HG03196 (cell line): ENCODE results near the gene UBP1.
A peak's percentile ranks its signal among the peaks of the same experiment; 100 is the strongest.
"Not testable (repeated sequence)": the region's sequence is repeated elsewhere in the genome, so short reads cannot be mapped to it uniquely, and the experiment has no call there.

Source experiments
- ATAC-seq: cut with Tn5 transposase; IDR thresholded peaks from one replicate; pipeline ENCODE4 v1.9.1; 2021; ENCODE audit not compliant: unreplicated experiment

UBP1 gene, protein sequence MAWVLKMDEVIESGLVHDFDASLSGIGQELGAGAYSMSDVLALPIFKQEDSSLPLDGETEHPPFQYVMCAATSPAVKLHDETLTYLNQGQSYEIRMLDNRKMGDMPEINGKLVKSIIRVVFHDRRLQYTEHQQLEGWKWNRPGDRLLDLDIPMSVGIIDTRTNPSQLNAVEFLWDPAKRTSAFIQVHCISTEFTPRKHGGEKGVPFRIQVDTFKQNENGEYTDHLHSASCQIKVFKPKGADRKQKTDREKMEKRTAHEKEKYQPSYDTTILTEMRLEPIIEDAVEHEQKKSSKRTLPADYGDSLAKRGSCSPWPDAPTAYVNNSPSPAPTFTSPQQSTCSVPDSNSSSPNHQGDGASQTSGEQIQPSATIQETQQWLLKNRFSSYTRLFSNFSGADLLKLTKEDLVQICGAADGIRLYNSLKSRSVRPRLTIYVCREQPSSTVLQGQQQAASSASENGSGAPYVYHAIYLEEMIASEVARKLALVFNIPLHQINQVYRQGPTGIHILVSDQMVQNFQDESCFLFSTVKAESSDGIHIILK

DNA sequence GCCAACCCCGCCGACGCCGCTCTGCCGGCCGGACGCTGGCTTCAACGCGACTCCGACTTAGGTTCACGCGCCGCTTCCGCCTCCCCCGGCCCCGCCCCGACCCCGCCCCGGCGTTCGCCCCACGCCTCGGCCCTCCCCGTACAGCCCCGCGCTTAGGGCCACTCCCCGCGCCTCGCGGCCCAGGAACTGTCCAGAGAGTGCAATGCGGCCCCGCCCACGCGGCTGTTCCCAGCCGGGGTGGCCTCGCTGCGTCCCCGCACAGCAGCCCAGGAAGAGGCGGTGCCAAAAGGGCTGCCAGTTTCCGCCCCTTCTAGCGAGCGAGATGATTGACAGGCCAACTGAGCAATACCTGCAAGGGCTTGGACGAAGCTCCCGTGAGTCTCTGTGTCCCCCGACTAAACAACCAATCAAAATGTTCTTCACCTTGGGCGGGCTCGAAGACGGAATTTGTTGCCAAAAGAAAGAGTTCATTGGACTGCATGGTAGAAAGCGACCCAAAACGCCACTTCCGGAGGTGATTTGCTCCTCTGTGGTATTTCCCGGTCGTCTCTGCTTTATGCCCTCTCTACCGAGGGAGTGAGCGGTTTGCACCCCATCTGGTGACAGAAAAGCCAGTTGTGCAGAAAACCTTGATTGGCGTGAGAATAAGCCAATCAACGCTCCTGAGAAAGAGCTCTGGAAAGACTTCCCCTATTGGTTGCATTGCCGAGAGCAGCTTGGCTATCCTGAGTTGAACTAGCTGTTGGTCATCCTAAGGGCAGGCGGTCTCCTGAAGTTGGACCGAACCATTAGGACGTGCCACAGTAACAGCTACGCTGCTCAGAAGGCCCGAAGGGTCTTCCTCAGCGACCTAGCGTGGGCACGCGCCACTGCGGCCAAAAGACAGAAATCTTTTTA is at the start of gene UBP1:
Gene UBP1 (minus strand): TSS at position 78 of the 897 bp plus-strand sequence. CDS start 557 bp downstream, outside the sequence.
- peak; percentile 89 for ATAC-seq

DNA sequence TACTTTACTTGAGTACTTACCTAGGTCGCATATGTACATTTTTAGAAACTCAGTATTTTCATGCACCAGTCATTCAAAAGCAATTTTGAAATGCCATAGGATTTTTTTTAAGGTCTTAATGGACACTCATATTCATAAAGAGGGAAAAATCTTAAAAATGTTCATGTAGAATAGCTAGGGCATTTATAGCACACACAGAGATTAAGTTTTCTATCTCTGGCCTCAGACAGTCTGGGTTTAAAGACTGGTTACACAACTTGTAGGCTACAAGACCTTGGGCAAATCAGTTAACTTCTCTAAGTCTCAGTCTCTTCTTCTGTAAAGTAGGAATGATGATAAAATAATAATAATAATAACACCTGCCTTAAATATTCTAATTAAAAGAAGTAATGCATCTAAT is 48.5 kb upstream of the UBP1 start:
- ATAC-seq: no peak

DNA sequence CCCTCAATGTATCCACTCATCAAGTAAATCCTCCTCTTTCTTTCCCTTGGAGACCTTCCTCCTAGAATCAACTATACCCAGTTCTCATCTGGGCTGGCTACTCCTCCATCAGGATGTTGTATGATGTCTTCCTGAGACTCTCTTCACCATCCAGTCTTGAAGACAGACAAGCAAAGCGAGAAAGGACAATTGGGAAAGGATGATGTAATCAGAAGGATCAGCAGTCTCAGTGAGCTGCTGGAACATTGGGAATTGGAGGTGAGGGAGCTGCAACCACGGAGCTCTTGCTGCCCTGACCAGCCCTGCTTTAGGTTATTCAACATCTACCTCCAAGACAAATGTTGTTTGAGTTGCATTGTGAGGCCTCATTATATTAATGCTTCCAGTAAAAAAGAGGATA is 48.0 kb upstream of the UBP1 start:
- ATAC-seq: no peak

DNA sequence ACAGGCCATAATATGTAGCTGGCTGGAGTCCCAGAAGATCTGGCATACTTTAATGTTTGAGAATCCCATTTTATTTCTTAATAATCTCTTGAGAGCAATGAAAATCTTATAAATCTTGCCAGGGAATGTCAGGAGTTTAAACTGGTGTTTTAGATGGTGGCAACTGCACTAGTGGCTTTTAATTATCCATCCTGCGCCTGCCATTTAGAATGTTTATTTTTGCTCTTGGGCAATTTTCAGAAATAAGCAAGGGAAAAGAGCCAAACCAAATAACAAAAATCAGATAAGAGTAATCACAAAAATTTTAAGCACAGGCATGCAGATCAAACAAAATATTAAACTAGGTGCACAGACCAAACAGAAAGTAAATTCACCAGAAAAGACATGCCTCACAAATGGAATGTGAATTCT is 41.9 kb upstream of the UBP1 start:
- no peak for ATAC-seq

DNA sequence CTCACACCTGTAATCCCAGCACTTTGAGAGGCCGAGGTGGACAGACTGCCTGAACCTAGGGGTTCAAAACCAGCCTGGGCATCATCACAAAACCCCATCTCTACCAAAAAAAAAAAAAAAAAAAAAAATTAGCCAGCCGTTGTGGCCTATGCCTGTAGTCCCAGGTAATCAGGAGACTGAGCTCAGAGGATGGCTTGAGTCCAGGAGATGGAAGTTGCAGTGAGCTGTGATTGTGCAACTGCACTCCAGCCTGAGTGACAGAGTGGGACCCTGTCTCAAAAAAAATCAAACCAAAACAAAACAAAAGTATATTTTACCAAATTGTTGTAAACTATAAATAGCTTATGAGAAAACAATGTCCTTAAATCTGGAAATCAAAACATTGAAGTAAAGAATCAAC is 34.7 kb upstream of the UBP1 start:
- ATAC-seq: no peak

DNA sequence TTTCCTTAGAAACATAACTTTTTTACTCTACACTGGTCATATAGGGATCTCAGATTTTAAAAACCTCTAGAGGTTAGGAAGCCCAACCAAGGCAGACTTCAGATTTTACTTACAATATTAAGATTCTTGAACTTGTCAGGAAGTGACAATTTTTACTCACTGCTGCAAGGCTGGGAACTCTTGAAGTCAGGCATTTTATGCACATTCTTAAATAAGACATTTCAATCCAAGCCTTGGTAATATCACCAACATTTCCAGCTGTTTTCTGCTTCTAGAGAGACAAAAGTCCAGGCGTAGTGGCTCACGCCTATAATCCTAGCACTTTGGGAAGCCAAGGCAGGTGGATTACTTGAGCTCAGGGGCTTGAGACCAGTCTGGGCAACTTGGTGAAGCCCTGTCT is 33.6 kb upstream of the UBP1 start:
- ATAC-seq: no peak

DNA sequence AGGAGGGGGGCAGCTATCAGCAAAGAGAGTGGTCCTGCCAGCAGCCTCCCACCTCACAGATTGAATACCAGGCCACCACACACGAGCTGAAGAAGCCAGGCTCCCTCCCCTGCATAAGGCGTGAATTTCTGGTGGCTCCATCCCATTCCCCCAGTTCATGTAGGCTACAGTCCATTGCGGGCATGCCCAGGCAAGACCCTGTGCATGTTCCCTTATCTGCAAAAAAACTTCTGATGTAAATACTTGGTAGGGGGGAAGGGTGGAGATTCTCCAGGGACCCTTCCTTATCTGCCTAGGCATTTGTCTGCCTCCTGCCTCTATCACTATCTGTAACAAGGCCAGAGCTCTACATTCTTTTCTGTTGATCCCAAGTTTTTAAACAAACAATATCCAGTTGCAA is 27.6 kb upstream of the UBP1 start:
- ATAC-seq: no peak

DNA sequence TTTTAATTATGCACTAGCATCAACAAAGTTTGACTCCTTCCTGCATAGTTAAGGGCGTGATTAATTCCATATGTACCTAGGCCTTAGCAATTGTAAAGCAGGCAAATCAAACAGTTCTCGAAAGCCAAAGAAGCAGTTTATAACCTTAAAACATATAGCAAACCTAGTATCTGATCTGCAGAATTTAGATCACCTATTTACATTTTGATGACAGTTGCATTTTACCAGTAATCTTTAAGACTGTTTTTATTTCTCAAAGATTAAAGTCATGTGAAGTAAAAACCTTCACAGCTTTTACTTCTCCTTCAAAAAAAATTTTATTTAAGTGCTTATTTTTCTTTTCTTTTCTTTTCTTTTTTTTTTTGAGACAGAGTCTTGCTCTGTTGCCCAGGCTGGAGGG is 20.9 kb upstream of the UBP1 start:
- no peak for ATAC-seq

DNA sequence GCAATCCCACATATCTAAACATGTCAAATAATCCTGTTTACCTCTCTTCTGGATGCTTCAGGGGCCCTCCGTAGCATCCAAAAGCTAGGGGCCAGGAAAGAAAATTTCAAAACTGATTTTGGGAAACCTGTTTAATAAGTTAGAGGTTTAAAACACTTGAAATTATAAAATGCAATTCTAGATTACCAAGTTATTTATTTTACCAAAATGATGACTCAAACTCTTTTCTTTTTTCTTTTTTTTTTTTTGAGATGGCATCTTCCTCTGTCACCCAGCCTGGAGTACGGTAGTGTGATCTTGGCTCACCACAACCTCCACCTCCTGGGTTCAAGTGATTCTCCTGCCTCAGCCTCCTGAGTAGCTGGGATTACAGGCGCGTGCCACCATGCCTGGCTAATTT is 19.4 kb upstream of the UBP1 start:
- ATAC-seq: not testable (repeated sequence)

DNA sequence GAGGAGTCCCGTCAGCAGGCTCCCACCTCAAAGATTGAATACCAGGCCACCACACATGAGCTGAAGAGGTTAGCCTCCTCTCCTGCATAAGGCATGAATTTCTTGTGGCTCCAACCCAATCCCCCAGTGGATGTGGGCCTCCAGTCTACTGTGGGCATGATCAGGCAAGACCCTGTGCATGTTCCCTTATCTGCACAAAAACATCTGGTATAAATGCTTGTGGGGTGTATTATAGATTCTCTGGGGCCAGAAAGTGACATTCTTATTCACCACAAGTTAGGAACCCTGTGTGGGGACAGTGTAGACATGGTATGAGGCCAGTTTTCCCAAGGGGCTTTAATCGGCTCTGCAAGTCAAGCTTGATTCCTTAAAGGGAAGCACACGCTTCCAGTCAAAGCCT is 18.2 kb upstream of the UBP1 start:
- no peak for ATAC-seq

DNA sequence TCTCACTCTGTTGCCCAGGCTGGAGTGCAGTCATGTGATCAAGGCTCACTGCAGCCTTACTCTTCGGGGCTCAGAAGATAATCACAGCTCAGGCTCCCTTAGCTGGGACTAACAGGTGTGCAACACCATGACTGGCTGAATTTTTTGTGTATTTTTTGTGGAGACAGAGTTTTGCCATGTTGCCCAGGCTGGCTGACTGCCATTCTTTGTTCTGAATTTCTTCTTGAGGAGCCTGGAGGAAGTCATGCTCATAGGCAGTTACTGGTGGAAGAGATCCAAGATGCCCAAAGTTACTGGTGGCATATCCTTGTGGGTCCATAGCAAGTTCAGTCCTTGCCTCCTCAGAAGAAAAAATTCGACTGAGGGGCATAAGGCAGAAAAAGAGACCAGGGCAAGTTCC is 16.6 kb upstream of the UBP1 start:
- ATAC-seq: no peak

DNA sequence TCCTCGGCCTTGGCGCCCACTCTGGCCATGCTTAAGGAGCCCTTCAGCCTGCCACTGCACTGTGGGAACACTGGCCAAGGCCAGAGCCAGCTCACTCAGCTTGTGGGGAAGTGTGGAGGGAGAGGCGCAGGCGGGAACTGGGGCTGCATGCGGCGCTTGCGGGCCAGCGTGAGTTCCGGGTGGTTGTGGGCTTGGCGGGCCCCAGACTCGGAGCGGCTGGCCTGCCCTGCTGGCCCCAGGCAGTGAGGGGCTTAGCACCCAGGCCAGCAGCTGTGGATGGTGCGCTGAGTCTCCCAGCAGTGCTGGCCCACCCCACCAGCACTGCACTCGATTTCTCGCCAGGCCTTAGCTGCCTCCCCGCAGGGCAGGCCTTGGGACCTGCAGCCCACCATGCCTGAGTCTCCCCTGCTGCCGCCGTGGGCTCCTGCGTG is 13.1 kb upstream of the UBP1 start:
- ATAC-seq: no peak

DNA sequence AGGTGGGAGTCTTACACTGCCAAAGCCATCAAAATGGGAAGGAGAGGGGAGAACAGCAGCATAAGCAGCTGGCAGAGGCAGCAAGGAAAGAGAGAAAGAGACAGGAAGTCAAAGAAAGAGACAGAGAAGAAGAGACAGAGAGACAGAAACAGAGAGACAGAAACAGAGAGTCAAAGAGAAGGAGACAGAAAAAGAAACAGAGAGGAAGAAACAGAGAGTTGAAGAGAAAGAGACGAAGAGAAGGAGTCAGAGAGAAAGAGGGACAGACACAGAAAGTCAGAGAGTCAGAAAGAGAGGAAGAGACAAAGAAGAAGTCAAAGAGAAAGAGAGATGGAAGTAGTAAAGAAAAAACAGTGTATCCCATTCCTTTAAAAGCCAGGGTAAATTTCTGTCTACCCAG is 11.8 kb upstream of the UBP1 start:
- ATAC-seq: not testable (repeated sequence)

DNA sequence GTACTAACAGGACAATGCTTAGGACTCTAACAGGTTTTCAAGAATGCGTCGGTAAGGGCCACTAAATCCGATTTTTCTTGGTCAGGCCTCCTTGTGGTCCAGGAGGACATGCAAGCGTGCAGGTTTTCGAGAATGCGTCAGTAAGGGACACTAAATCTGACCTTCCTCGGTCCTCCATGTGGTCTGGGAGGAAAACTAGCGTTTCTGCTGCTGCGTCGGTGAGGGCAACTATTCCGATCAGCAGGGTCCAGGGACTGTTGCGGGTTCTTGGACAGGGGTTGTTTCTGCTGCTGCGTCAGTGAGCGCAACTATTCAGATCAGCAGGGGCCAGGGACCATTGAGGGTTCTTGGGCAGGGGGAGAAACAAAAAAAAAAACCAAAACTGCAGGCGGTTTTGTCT is 7.8 kb upstream of the UBP1 start:
- ATAC-seq: no peak

DNA sequence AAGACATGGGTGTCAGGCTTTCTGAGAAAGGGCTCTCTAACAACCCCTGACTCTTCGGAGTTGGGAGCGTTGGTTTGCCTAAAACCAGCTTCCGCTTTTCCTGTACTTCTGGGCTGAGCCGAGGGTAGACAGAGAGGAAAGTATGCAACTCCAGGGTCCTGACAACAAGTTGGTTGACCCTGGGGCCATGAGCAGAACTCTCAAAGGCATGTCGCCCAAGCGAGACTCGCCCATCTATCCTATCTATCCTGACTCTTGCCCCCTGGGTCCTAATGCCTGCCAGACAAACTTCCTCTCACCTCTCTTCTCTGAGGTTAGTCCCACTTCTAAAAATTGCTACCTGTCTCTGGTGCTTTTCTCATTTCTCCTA is 7.0 kb upstream of the UBP1 start:
- not testable (repeated sequence) for ATAC-seq

DNA sequence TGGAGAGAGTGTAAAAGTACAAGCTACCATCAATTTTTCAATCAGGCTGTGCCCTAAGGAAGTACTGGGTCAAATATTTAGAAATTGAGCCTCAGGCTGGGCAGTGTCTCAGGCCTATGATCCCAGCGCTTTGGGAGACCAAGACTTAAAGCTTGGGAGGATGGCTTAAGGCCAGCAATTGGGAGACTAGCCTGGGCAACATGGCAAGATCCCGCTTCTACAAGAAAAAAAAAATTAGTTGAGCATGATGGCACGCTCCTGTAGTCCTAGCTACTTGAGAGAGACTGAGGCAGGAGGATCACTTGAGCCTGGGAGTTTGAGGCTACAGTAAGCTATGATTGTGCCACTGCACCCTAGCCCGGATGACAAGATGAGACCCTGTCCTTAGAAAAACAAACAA is 2.0 kb upstream of the UBP1 start:
- no peak for ATAC-seq

DNA sequence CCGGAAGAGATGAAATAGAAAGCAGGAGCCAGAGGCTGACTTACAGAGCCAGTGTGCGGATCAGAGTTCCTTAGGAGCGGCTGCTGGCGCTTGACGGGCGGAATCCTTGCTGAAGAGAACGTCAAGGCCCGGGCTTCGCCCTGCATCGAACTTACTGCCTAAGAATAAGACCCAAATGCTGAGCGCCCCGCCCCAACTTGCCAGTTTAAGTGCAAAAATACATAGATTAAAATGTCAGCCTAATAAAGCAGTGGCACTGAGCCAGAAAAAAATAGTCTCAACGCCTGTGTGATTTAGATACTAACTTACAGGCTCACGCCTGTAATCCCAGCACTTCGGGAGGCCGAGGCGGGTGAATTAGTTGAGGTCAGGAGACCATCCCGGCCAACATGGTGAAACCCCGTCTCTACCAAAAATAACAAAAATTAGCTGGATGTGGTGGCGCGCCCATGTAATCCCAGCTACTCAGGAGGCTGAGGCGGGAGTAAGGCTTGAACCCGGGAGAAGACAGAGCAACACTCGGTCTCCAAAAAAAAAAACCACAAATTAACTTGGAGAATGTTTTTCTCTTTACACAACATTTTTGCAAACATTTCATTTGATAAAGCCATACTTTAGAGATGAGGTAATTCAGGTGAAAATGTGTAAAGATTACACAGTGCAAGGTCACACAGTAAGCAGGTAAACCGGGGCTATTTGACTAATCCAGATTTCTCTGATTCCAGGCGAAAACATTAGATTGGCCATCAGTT is 1.2 kb upstream of the UBP1 start:
- peak; percentile 6 for ATAC-seq

DNA sequence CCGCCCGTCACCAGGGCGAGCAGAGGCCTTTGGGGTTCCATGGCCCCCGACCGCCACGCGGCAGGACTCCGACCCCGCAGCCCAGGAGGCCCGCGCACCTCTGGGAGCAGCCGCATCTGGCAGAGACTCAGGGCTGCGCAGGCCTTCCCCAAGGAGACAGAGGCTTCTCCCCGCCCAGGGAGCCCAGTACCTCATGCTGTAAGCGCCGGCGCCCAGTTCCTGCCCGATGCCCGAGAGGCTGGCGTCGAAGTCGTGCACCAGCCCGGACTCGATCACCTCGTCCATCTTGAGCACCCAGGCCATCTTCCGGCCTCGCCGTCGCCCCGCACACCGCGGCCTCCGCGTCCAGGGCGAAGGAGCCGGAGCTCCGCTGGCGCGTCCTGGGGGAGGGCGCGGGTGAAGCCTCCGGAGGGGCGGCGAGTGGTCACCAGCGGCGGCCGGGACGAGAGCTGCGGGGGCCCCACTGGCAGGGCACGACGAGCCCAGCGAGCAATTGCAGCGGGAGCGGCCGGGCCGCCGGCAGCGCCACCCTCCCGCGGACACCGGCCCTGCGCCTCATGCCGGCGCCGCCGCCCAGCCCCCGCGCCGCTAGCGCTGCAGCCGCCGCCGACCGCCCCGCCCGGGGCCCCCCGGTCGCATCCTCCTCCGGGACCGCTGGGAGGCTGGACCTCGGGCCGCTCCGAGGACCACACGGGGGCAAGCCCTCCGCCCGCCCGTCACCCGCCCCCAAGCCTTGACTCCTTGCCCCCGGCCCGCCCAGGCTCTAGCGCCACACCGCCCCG is 468 bp downstream of the UBP1 start:
- ATAC-seq: peak; percentile 23

DNA sequence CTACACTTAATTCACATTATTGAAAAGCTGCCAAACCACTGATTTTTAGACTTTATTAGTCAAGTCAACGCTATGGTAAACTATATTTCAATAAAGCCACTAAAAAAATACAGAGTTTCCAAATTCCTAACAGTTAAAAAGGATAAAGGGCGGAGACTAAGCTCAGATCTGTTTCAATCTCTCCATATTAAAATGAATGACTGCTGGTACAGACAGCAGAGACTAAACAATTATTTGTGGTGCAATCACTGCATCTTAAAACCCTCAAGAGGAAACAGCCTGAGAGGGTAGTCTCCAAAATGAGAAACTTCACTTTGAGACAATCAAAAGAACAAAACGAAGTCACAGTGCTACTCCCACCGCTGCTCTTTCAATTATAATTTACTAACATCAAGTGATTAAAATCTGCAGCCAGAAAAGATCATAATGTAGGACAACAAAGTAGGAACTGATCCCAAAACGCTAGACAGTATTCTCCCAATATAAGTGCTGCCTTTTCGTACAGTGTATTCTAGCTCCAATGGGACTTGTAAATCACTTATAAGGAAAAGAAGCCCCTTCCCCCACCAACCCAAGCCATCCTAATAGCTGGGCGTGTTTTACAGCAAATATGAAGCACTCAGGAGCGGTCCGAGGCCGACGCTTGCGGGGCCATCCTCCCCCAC is 1.2 kb downstream of the UBP1 start:
- no peak for ATAC-seq

DNA sequence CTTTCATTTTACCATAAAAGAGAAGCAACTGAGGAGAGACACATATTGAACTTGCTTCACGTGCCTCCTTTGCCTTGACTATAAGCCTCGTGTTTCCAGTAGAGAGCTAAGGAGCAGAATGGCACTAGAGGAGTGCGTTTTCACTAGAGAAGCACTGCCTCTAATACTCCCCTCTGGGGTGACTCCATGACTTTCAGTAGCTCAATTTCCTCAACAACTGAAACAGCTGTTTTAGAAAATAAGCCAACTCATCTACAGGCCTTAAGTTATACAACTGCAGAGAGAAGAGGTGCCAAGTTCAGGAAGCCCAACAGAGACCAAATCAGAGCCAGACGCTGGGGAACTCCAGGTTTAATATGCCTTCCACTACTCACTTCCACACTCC is 1.9 kb downstream of the UBP1 start:
- ATAC-seq: no peak
